ENCODE results near the gene ATP4A. TPM values are rescaled to one million over a fixed set of nuclear protein-coding genes. Genes with fewer than 3 reads are reported as not detected.

ATP4A gene
- total and polyA plus RNA-seq, 9 of the 15 experiments (the other 6 are each of a cell fraction or from before 2014, with no cell fraction given): 0.15 TPM; not detected in 8

GRCh38 chr19:35612559-35613321 is 49.3 kb upstream of the ATP4A start, which contains the start of gene HAUS5 (continued):
- no peak for TF ChIP-seq IRF1 (CRISPR knock-in tag; IDR thresholded peaks at IDR 0.05; ENCODE audit: borderline replicate concordance)
- no peak for TF ChIP-seq PHTF2 (CRISPR knock-in tag; IDR thresholded peaks at IDR 0.05)
- TF ChIP-seq ZNF592 (IDR thresholded peaks at IDR 0.05): no peak
- no peak for TF ChIP-seq ETS2 (tag; IDR thresholded peaks at IDR 0.05; ENCODE audit: borderline replicate concordance, poor library complexity, severe bottlenecking)
- TF ChIP-seq CREM (IDR thresholded peaks at IDR 0.05; ENCODE audit: low read depth): peak; percentile 100
- TF ChIP-seq ATF7 (IDR thresholded peaks at IDR 0.05): peak; percentile 100
- peak; percentile 70 for TF ChIP-seq CREB3 (tag; conservative IDR thresholded peaks at IDR 0.05; ENCODE audit: low read depth)
- TF ChIP-seq NFXL1 (CRISPR knock-in tag; IDR thresholded peaks at IDR 0.05): no peak
- no peak for TF ChIP-seq HEY1 (CRISPR knock-in tag; IDR thresholded peaks at IDR 0.05; ENCODE audit: borderline replicate concordance)
- no peak for TF ChIP-seq ZNF431 (CRISPR knock-in tag; IDR thresholded peaks at IDR 0.05)
- peak; percentile 81 for TF ChIP-seq ZNF311 (CRISPR knock-in tag; IDR thresholded peaks at IDR 0.05)
- TF ChIP-seq ZNF232 (CRISPR knock-in tag; IDR thresholded peaks at IDR 0.05): no peak
- no peak for TF ChIP-seq ZNF507 (tag; conservative IDR thresholded peaks at IDR 0.05)
- TF ChIP-seq KAT7 (CRISPR knock-in tag; IDR thresholded peaks at IDR 0.05; ENCODE audit: borderline replicate concordance): no peak
- no peak for TF ChIP-seq LARP7 (IDR thresholded peaks at IDR 0.05)
- TF ChIP-seq HMGXB4 (CRISPR knock-in tag; IDR thresholded peaks at IDR 0.05): no peak
- no peak for TF ChIP-seq YBX1 (IDR thresholded peaks at IDR 0.05)
- no peak for TF ChIP-seq U2AF1 (optimal IDR thresholded peaks at IDR 0.05; ENCODE audit: low read depth, low read length)
- TF ChIP-seq CHCHD3 (CRISPR knock-in tag; IDR thresholded peaks at IDR 0.05): no peak
- TF ChIP-seq POU5F1 (IDR thresholded peaks at IDR 0.05; ENCODE audit: borderline replicate concordance, low read depth, low read length, partially characterized antibody): peak; percentile 55
- peak; percentile 100 for TF ChIP-seq MTA1 (IDR thresholded peaks at IDR 0.05; ENCODE audit: borderline replicate concordance)

Measured in K562 (cell line).